GM21737 (cell line): ENCODE measurements around the gene CLDN6.

ENCODE experiments used
- ATAC-seq: cut with Tn5 transposase; IDR thresholded peaks from one replicate; pipeline ENCODE4 v1.9.1; 2021; ENCODE audit warnings: mild to moderate bottlenecking, moderate library complexity; ENCODE audit not compliant: unreplicated experiment

Gene CLDN6

GRCh38 chr16:2992383-2993081, 25.5 kb downstream of the CLDN6 start:
- no peak for ATAC-seq

DNA sequence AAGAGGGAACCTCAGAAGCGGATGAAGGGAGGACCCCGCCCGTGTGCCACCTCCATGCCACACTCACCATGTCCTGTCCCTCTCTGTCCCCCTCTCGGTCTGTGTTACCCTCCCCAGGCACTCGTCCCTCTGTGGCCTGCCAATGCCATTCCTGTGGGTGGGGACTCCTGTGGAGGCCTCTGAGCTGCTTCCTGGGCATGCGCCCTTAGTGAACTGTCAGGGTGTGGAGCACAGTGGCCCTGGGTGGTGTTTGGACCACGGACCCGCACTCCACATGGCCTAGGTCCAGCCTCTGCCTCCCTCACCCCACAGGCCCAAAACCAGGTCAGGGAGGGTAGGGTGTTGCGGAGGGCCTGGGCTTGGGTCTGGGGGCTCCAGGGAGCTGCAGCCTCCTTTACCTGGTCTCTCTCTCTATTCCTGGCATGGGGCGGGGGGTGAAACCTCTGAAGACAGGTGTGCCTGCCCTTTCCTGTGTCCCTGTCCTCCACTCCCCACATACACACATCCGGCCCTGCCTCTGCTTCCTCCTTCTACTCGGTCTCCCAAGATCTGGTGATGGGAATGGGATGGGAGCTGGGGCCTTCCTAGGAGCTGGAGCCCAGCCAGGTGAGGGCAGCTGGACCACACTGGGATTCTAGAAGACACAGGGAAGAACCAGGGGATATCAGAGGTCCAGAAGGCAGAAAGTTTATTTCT, 26.3 kb downstream of the CLDN6 start:
- ATAC-seq = no peak

DNA sequence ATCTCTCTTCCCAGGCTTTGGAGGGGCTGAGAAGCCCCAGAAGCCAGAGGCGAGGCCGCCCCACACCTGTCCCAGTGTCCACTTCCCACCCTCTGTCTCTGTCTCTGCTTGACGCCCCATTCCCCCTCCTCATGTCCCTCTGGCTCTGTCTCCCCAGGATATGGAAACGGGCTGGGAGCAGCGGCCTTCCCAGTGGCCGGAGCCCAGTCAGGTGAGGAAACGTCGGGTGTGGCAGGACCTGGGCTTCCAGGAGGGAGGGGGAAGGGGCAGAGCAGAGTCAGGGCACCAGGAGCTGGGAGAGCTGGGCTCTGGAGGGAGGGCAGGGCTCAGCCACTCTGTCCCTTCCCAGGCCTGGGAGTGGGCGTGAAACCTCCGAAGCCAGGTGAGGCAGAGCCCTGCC, 27.1 kb downstream of the CLDN6 start:
- no peak for ATAC-seq

- ATAC-seq = no peak
Measured at GRCh38 chr16:2988590-2989099, 29.3 kb downstream of the CLDN6 start.

- ATAC-seq = no peak
Measured at GRCh38 chr16:2987833-2988232, 30.1 kb downstream of the CLDN6 start.

- no peak for ATAC-seq
Measured at GRCh38 chr16:2987286-2987685, 30.7 kb downstream of the CLDN6 start.

GRCh38 chr16:2986623-2987188, 31.3 kb downstream of the CLDN6 start:
- ATAC-seq = no peak

GRCh38 chr16:2985893-2986355, 32.1 kb downstream of the CLDN6 start:
- ATAC-seq = no peak

DNA sequence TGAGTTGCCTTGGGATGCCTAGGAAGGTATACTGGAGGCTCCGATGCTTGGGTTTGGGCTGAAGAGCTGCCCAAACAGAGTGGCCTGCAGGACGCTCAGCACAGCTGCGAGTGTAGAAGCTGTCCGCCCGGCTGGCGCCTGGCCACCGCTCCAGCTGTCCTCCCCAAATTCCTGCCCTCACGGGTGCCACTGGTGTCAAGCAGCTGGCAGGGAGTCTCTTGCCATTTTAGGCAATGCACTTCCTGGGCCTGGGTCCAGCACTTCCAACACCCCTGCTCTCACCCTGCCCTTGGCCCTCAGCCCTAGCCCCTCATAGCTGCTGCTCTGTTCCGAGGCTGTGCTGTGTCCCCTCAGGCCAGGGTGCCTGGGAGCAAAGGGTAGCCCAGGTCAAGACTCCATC, 32.5 kb downstream of the CLDN6 start:
- no peak for ATAC-seq

DNA sequence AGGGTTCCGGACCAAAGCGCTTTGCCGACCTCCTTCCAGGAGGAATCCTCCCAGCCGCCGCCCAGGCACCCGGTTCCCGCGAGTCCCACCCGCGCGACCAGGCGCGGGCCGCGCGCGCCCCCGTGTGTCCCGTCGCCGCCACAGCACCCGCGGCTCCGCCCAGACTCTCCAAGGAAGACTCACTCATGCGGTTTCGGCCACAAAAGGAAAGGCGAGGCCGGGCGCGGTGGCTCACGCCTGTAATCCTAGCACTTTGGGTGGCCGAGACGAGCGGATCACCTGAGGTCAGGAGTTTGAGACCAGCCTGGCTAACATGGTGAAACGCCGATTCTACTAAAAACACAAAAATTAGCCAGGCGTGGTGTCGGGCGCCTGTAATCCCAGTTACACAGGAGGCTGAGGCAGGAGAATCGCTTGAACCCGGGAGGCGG, 34.3 kb downstream of the CLDN6 start:
- ATAC-seq = no peak

DNA sequence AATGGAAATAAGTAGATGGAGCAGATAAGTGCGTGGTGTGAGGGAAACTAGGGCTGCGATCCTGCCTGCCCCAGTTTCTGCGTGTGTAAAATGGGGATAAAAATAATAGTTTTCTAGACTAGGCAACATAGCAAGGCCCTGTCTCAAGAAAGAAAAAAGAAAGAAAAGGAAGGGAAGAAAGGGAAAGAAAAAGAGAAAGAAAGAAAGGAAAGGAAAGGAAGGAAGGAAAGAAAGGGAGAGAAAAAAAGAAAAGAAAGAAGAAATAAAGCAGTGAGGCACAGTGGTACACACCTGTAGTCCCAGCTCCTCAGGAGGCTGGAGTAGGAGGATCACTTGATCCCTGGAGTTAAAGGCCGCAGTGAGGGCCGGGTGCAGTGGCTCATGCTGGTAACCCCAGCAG, 35.6 kb downstream of the CLDN6 start:
- ATAC-seq = no peak

DNA sequence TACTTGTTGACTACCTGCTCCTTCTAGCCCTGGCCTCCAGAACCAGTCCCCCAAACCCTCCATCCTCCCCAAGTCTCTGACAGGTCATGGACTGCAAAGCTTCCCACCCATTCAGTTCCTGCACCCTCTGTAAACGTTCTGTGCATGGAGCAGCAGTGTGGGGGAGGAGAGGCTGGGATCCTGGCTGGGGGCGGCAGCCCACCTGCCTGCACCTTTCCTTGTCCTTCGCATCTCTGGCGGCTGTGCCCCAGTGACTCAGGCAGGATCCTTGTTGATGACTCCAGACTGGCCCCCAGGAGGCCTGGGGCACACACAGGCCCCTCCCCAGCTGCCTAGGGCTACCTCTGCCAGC, 36.1 kb downstream of the CLDN6 start:
- no peak for ATAC-seq

GRCh38 chr16:2981177-2981898, 36.6 kb downstream of the CLDN6 start:
- no peak for ATAC-seq

GRCh38 chr16:2980227-2981176, 37.5 kb downstream of the CLDN6 start, which contains the start of gene PKMYT1:
TSS of gene PKMYT1 (minus strand) at chr16:2980446. CDS start at chr16:2979657, 789 bp downstream.
- peak; percentile 61 for ATAC-seq

DNA sequence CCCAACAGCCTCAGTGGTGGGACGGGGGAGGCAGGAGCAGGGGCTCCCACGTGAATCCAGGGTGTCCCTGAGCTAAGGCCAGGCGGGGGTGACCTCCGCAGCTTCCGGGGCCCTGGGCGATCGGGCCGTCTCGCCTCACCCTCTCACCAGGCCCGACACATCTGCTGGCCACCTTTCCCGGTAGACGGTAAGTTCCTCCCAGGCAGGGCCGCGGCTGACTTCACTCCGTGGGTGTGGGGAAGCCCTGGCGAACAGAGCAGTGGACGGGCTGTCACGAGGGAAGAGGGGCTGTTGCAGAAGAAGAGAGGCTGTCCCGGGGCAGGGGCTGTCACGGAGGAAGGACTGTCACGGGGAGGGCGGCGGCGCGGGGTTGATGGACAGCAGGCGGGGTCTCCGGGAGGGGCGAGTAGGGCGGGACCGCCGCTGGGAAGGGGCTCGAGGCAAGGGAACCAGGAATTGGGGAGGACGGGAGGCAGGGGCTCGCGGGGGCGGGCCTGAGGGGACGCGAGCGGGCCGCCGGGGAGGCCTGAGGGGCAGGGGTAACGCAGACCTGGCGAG, 38.2 kb downstream of the CLDN6 start:
- no peak for ATAC-seq

- ATAC-seq = no peak
Measured at GRCh38 chr16:2977440-2977839, 40.5 kb downstream of the CLDN6 start.

- ATAC-seq = no peak
Measured at GRCh38 chr16:2976673-2977072, 41.3 kb downstream of the CLDN6 start.

GRCh38 chr16:2976201-2976600, 41.8 kb downstream of the CLDN6 start:
- ATAC-seq = no peak

DNA sequence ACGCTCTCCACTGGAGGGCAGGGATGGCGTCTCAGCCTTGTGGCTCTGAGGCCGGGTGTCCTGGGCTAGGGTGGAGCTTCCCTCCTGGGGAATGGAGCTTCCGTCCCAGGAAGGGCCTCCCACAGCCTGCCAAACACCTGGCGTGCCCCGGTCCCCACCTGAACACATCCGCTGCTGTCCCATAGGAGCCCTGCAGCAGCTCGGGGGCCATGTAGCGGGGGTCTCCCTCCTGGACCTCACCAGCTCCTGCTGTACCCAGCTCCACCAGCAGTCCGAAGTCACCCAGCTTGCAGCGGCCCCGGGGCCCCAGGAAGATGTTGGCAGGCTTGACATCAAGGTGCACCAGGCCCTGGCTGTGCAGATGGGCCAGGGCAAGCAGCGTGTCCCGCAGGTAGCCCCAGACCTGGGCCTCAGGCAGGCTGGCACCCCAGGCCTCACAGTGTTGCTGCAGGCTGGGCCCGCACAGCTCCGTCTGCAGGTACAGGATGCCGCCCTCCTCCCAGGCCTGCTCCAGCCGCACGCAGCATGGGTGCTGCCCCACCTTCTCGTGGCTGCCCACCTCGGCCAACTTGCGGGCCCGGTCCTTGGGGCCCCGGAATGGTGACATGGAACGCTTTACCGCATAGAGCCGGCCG, 42.7 kb downstream of the CLDN6 start:
- no peak for ATAC-seq
